Loucy (cell line): ENCODE data around the gene CSNK2A2.

Source experiments
- H2AFZ ChIP-seq: fragments of 200-600 bp; sonication (generic); 2 replicates; pipeline ENCODE4 v1.6.0; 2016; ENCODE audit warnings: antibody characterized with exemption, mild to moderate bottlenecking, low read length, moderate library complexity
- H3F3A ChIP-seq: fragments of 200-600 bp; 2 replicates; pipeline ENCODE4 v1.6.0; 2016; ENCODE audit warnings: antibody characterized with exemption, low read depth, mild to moderate bottlenecking
- H3K27me3 ChIP-seq: fragments of 200-600 bp; sonication (generic); 2 replicates; pipeline ENCODE4 v1.6.1; 2014; ENCODE audit warnings: low read length, mild to moderate bottlenecking; ENCODE audit not compliant: insufficient read depth, poor library complexity, severe bottlenecking
- H3K36me3 ChIP-seq: fragments of 200-600 bp; sonication (generic); 2 replicates; pipeline ENCODE4 v1.6.1; 2016; ENCODE audit warnings: low read length; ENCODE audit not compliant: insufficient read depth
- H3K4me1 ChIP-seq: fragments of 200-600 bp; sonication (generic); 2 replicates; pipeline ENCODE4 v1.5.1; 2014; ENCODE audit warnings: low read length, mild to moderate bottlenecking; ENCODE audit not compliant: insufficient read depth, poor library complexity, severe bottlenecking
- H3K4me2 ChIP-seq: fragments of 200-600 bp; sonication (generic); 2 replicates; pipeline ENCODE4 v1.6.0; 2014; ENCODE audit warnings: antibody characterized with exemption, low read length, low read depth, mild to moderate bottlenecking; ENCODE audit not compliant: poor library complexity, severe bottlenecking
- H3K4me3 ChIP-seq: fragments of 200-600 bp; sonication (generic); 2 replicates; pipeline ENCODE4 v1.5.1; 2014; ENCODE audit warnings: low read length, mild to moderate bottlenecking, mixed read lengths; ENCODE audit not compliant: poor library complexity, severe bottlenecking
- H3K79me2 ChIP-seq: fragments of 200-600 bp; sonication (generic); 2 replicates; pipeline ENCODE4 v1.6.1; 2014; ENCODE audit warnings: low read length; ENCODE audit not compliant: insufficient read depth
- H3K9ac ChIP-seq: fragments of 200-600 bp; sonication (generic); 2 replicates; pipeline ENCODE4 v1.6.0; 2014; ENCODE audit warnings: mild to moderate bottlenecking, low read depth, low read length, moderate library complexity; ENCODE audit not compliant: poor library complexity, severe bottlenecking
- H3K9me2 ChIP-seq: fragments of 200-600 bp; sonication (generic); replicated peaks from 2 replicates; pipeline ENCODE4 v1.6.1; 2016; ENCODE audit warnings: low read depth, low read length, mixed read lengths
- H3K9me3 ChIP-seq: fragments of 200-600 bp; sonication (generic); 2 replicates; pipeline ENCODE4 v1.6.1; 2014; ENCODE audit warnings: mild to moderate bottlenecking, antibody characterized with exemption, low read length, low read depth; ENCODE audit not compliant: insufficient read depth
- H4K20me1 ChIP-seq: fragments of 200-600 bp; sonication (generic); 2 replicates; pipeline ENCODE4 v1.6.0; 2014; ENCODE audit warnings: antibody characterized with exemption, low read length, mild to moderate bottlenecking; ENCODE audit not compliant: insufficient read depth, poor library complexity, severe bottlenecking
- CTCF ChIP-seq: fragments of 200-600 bp; sonication (generic); conservative IDR thresholded peaks from 2 replicates; pipeline ENCODE4 v1.5.1; 2014; ENCODE audit warnings: mild to moderate bottlenecking, antibody characterized with exemption, low read length
- EZH2phosphoT487 ChIP-seq: fragments of 200-600 bp; IDR thresholded peaks from 2 replicates; pipeline ENCODE4 v1.6.1; 2018; ENCODE audit warnings: antibody characterized with exemption, mild to moderate bottlenecking, moderate library complexity, borderline replicate concordance

The CSNK2A2 gene

GRCh38 chr16:58211245-58211644 lies 13.3 kb upstream of the CSNK2A2 start:
- H3K4me2 ChIP-seq = no peak overlapping the region

GRCh38 chr16:58205276-58206036 lies 7.5 kb upstream of the CSNK2A2 start:
- Histone ChIP-seq H2AFZ (no peak overlapping the region), H3K9me2 (no peaks in the 10 kb centered on the region), H3F3A (no peaks in the 10 kb centered on the region), H3K79me2 (no peaks in the 10 kb centered on the region), H4K20me1 (no peaks in the 10 kb centered on the region), H3K36me3 (no peaks in the 10 kb centered on the region), H3K4me1 (no peaks in the 10 kb centered on the region), H3K9ac (no peak overlapping the region), H3K4me3 (no peak overlapping the region), H3K9me3 (no peaks in the 10 kb centered on the region), H3K4me2 (no peak overlapping the region), H3K27me3 (no peaks in the 10 kb centered on the region)
- TF ChIP-seq EZH2phosphoT487 (no peak), CTCF (no peak)

More at GRCh38 chr16:58211245-58211644, 13.3 kb upstream of the CSNK2A2 start:
- H3K79me2 ChIP-seq = no peaks in the 10 kb centered on the region
- no peaks in the 10 kb centered on the region for H3K27me3 ChIP-seq
- H3F3A ChIP-seq = no peaks in the 10 kb centered on the region
- H3K36me3 ChIP-seq = no peaks in the 10 kb centered on the region
- H3K4me3 ChIP-seq = no peak overlapping the region
- no peaks in the 10 kb centered on the region for H3K9me2 ChIP-seq
- H3K4me1 ChIP-seq = no peaks in the 10 kb centered on the region
- H3K9ac ChIP-seq = no peak overlapping the region
- H4K20me1 ChIP-seq = no peaks in the 10 kb centered on the region
- H3K9me3 ChIP-seq = no peaks in the 10 kb centered on the region
- no peak overlapping the region for H2AFZ ChIP-seq
- no peak for TF ChIP-seq EZH2phosphoT487
- no peak for TF ChIP-seq CTCF

DNA sequence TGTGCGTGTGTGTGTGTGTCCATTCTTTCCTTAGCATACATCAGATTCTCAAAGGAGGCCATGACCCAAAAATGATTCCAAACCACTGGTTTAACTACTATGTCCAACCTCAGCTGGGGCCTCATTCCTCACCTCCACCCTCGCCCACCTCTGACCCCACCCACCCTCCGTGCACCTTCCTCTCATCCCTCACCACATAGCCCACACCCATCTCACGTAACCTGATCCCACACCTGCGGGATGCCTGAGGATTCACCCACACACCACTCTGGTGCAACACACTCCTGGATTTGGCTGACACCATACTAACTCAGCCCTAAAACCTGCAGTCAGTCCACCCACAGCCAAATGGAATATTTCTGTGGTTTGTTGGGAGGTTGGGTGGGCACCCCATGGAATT lies 3.3 kb upstream of the CSNK2A2 start:
- Histone ChIP-seq H3K79me2 (peaks cover 14% of the 10 kb centered on the region), H3K4me3 (no peak overlapping the region), H3K36me3 (no peaks in the 10 kb centered on the region), H2AFZ (no peak overlapping the region), H3K4me2 (no peak overlapping the region), H4K20me1 (peaks cover 13% of the 10 kb centered on the region), H3K9me3 (no peaks in the 10 kb centered on the region), H3F3A (no peaks in the 10 kb centered on the region), H3K9me2 (no peaks in the 10 kb centered on the region), H3K9ac (no peak overlapping the region), H3K4me1 (peaks cover 15% of the 10 kb centered on the region), H3K27me3 (no peaks in the 10 kb centered on the region)
- TF ChIP-seq CTCF = no peak
- TF ChIP-seq EZH2phosphoT487 = no peak
